Esophagus squamous epithelium (tissue), 5 donors: ENCODE data around the gene CXCR5. TPM values are rescaled to one million over a fixed set of nuclear protein-coding genes. Genes with fewer than 3 reads are reported as not detected.

Experiments
- DNase-seq: peaks from one replicate; lab custom pipeline; 2025; lab: John Stamatoyannopoulos, UW
- H3K27ac ChIP-seq, 4 donors: fragments of 200-600 bp; sonication (generic); one replicate each; pipeline ENCODE4 v1.5.1; 2016 to 2019; ENCODE audit warnings: mild to moderate bottlenecking in 1 of 4
- H3K27me3 ChIP-seq, 4 donors: fragments of 200-600 bp; sonication (generic); 1 replicate in 3 of 4; 2 replicates in 1 of 4; pipeline versions ENCODE4 v1.5.1 to v1.6.0; 2017 to 2021; ENCODE audit warnings: antibody characterized with exemption in 1 of 4
- H3K36me3 ChIP-seq, 3 donors: fragments of 200-600 bp; sonication (generic); one replicate each; pipeline ENCODE4 v1.5.1; 2016 to 2019
- H3K4me1 ChIP-seq, 3 donors: fragments of 200-600 bp; sonication (generic); one replicate each; pipeline ENCODE4 v1.5.1; 2017 to 2019
- H3K4me3 ChIP-seq, 4 donors: fragments of 200-600 bp; sonication (generic); 1 replicate in 3 of 4; 2 replicates in 1 of 4; pipeline ENCODE4 v1.5.1; 2016 to 2019; ENCODE audit warnings: mild to moderate bottlenecking in 2 of 4, moderate library complexity in 1 of 4
- H3K9me3 ChIP-seq, 3 donors: fragments of 200-600 bp; sonication (generic); one replicate each; pipeline ENCODE4 v1.5.1; 2016 to 2019
- POLR2A ChIP-seq, 4 donors: fragments of 450-650 bp; IDR thresholded peaks; one replicate each; pipeline ENCODE4 v1.6.1; 2017; ENCODE audit warnings: antibody characterized with exemption in 4 of 4, mild to moderate bottlenecking in 4 of 4, moderate library complexity in 3 of 4
- whole genome bisulfite sequencing, 2 donors: methylation state at CpG; one replicate each; pipeline ENCODE4 v1.1.5; 2018; 5-methylcytosine and 5-hydroxymethylcytosine counted together
- intact Hi-C: fragments of 100-400 bp; cut with DNase I; formaldehyde crosslinking; loops from one replicate; pipeline ENCODE4 v1.15.0; 2022
- total RNA-seq, 4 donors: library from RNA; depleted of rRNA; stranded (reverse); fragments of >200 nt; gene quantifications; one replicate each; pipeline ENCODE4 v1.1.0, GENCODE V29; 2016
- TF ChIP-seq, protein P1 (sequence below), 6 experiments: fragments of 450-650 bp in 4 of 6; fragments of 200-600 bp in 2 of 6; sonication (generic) in 2 of 6; IDR thresholded peaks; one replicate each; pipeline ENCODE4 v1.5.1; 2016 to 2019; ENCODE audit warnings: antibody characterized with exemption in 6 of 6, mild to moderate bottlenecking in 4 of 6, moderate library complexity in 4 of 6
- donor health status: DM: yes; HTN: yes; CAD: no.

CXCR5 gene
- total RNA-seq, 4 donors from 2014 or later = 0.06 TPM; not detected in 3

DNA sequence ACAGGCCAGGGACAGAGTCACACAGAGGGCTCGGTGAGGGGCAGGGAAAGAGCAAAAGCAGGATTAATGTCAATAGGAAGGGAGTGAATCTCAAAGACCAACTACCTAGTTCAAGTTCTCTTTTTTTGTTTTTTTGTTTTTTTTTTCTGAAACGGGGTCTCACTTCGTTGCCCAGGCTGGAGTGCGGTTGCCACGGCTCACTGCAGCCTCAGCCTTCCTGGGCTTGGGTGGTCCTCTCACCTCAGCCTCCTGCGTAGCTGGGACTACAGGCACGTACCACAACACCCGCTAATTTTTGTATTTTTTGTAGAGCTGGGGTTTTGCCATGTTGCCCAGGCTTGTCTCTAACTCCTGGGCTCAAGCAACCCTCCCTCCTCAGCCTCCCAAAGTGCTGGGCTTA is 51.7 kb downstream of the CXCR5 start:
- H3K27ac ChIP-seq = no peak overlapping the region
- peaks cover 20 to 36% (median 21%) of the 10 kb centered on the region in 3 donors for H3K4me1 ChIP-seq
- TF ChIP-seq, protein P1, sequence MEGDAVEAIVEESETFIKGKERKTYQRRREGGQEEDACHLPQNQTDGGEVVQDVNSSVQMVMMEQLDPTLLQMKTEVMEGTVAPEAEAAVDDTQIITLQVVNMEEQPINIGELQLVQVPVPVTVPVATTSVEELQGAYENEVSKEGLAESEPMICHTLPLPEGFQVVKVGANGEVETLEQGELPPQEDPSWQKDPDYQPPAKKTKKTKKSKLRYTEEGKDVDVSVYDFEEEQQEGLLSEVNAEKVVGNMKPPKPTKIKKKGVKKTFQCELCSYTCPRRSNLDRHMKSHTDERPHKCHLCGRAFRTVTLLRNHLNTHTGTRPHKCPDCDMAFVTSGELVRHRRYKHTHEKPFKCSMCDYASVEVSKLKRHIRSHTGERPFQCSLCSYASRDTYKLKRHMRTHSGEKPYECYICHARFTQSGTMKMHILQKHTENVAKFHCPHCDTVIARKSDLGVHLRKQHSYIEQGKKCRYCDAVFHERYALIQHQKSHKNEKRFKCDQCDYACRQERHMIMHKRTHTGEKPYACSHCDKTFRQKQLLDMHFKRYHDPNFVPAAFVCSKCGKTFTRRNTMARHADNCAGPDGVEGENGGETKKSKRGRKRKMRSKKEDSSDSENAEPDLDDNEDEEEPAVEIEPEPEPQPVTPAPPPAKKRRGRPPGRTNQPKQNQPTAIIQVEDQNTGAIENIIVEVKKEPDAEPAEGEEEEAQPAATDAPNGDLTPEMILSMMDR (IDR thresholded peaks at IDR 0.05) = no peak
- no peak for TF ChIP-seq POLR2A (IDR thresholded peaks at IDR 0.05)
- intact Hi-C loops = no loop called here
- WGBS, 2 donors = 73 to 79% methylated on average over 8 of the region's 8 CpGs
- H3K27me3 ChIP-seq = no peaks in the 10 kb centered on the region
- DNase-seq = no peak
- H3K4me3 ChIP-seq = no peak overlapping the region
- no peaks in the 10 kb centered on the region for H3K9me3 ChIP-seq
- no peaks in the 10 kb centered on the region for H3K36me3 ChIP-seq

DNA sequence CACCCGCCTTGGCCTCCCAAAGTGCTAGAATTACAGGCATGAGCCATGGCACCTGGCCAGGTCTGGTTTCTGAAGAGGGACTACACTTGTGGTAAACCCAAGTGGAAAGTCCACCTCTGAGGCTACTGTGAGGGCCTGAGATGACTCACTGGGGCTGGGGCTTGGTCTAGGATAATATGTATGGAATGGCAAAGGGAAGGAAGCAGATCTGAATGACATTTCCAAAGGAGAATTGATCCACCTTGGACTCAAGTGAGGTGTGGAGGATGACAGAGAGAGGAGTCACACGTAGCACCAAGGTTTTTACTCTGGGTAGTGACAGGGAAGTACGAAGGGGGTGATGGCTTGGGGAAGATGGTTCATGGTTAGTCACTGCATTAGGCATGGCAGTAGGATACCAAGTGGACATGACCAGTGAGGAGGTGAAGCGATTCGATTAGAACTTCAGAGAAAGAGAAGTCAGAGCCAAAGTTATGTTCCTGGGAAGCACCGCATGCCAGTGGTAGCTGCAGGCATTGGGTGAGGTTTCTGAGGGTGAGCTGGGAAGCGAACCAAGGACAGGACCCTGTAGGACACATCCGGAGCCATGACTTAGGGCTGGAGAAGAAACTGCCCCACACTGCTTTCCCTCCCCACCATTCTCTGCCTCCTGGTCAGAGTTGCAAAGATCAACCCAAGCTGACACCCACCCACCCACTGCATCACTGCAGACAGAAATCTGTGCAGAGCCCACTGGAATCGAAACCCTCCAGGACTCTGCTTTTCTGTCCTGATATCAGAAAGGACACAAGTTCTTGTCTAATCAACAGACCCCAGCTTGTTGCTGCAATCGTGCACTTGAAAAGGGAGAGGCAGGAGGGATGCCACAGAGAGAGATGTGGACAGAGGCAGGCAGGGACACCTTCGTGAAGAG is 55.1 kb downstream of the CXCR5 start:
- no peaks in the 10 kb centered on the region for H3K27me3 ChIP-seq
- H3K27ac ChIP-seq = no peak overlapping the region
- intact Hi-C loops = no loop called here
- WGBS, 2 donors = 66 to 68% methylated on average over 8 to 10 of the region's 11 CpGs
- no peaks in the 10 kb centered on the region for H3K9me3 ChIP-seq
- H3K4me3 ChIP-seq = no peak overlapping the region
- TF ChIP-seq, protein P1 (IDR thresholded peaks at IDR 0.05) = no peak
- TF ChIP-seq POLR2A (IDR thresholded peaks at IDR 0.05) = no peak
- H3K36me3 ChIP-seq = no peaks in the 10 kb centered on the region
- no peak for DNase-seq
- peaks cover 8 to 21% (median 9%) of the 10 kb centered on the region in 3 donors for H3K4me1 ChIP-seq

DNA sequence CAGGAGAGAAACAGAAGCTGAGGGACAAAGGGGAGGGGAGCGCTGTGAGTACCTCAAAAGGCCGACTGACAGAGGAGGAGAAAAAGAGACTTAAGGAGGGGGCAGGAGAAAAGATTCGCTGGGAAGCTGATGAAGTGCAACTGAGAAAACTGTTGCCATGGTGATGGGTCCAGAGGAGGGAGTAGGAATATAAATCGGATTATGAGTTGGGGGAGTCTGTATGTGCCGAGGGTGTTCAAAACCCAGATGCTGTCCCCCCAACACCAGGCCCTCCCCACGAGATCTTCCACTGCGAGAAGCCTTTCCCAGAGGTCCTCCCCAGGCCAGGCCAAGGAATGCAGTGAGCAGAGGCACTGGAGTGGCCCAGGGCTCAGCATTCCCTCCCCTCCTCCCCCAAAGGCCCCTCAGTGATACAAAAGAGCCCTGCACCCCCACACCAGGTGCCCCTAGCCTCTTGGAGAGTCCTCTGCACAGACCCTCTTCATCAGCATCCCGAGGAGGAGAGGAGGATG is 55.8 kb downstream of the CXCR5 start:
- no peaks in the 10 kb centered on the region for H3K36me3 ChIP-seq
- no peak overlapping the region for H3K27ac ChIP-seq
- no peaks in the 10 kb centered on the region for H3K27me3 ChIP-seq
- no peaks in the 10 kb centered on the region for H3K9me3 ChIP-seq
- DNase-seq = no peak
- TF ChIP-seq, protein P1 (IDR thresholded peaks at IDR 0.05) = no peak
- TF ChIP-seq POLR2A (IDR thresholded peaks at IDR 0.05) = no peak
- 61 to 77% methylated on average over 7 to 8 of the region's 8 CpGs for WGBS, 2 donors
- H3K4me1 ChIP-seq = peaks cover 5 to 14% (median 9%) of the 10 kb centered on the region in 3 donors
- no peak overlapping the region for H3K4me3 ChIP-seq
- intact Hi-C loops = no loop called here

DNA sequence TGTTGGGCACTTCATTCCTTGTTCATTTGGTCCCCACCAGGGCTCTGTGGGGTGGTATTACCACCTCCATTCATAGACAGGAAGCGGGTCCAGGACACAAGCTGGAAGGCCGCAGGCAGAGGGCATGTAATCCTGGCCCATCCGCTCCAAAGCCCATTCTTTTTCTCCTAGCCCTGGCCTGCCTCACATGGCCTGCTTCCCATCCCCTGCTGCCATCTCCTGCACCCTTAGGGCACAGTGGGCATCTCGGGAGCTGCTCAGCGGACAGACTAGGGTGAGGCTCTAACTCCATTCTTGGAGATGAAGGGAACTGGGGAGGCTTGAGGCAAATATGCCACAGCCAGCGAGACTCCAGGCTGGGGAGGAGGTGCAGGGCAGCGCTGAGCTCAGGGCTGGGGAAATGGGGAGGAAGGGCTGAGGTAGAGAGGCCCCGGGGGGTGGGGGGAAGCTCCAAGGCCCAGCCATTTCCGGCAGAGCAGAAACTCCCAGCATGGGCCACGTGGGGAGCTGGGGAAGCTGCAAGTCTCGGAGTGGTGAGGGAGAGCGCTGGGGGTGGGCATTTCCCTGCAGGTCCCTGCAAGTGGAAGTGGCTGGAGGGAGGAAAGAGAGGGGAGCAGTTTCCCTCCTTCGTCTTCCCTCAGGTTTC is 56.4 kb downstream of the CXCR5 start:
- Histone ChIP-seq H3K27me3 (no peaks in the 10 kb centered on the region), H3K9me3 (no peaks in the 10 kb centered on the region), H3K27ac (no peak overlapping the region), H3K36me3 (no peaks in the 10 kb centered on the region), H3K4me1 (peaks cover 5 to 14% (median 9%) of the 10 kb centered on the region in 3 donors), H3K4me3 (no peak overlapping the region)
- no peak for DNase-seq
- intact Hi-C loops = no loop called here
- TF ChIP-seq, protein P1 (IDR thresholded peaks at IDR 0.05) = no peak
- TF ChIP-seq POLR2A (IDR thresholded peaks at IDR 0.05) = no peak
- WGBS, 2 donors = 33 to 40% methylated on average over 8 to 10 of the region's 13 CpGs

DNA sequence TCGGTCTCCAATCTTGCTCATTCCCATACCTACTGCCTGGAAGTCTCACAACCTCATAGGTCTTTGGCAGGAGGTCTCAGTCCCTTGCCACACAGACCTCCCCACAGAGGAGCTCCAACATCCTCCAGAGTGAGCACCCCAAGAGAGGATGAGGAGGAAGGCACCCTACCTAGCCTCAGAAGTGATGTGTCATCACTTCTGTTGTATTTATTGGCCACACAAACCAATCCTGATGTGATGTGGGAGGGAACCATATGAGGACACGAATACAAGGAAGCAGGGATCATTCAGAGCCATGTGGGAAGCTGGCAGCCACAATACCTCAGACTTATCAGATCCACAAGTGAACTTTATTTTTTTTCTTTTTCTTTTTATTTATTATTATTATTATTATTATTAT is 63.4 kb downstream of the CXCR5 start:
- intact Hi-C loops = no loop called here
- peaks cover 0 to 13% (median 0%) of the 10 kb centered on the region in 4 donors for H3K27me3 ChIP-seq
- WGBS, 2 donors = 12 to 26% methylated on average over 2 of the region's 2 CpGs
- DNase-seq = no peak
- no peaks in the 10 kb centered on the region for H3K9me3 ChIP-seq
- no peak overlapping the region for H3K4me3 ChIP-seq
- H3K4me1 ChIP-seq = peaks cover 0 to 5% (median 3%) of the 10 kb centered on the region in 3 donors
- TF ChIP-seq, protein P1 (IDR thresholded peaks at IDR 0.05) = no peak
- H3K36me3 ChIP-seq = no peaks in the 10 kb centered on the region
- no peak overlapping the region for H3K27ac ChIP-seq
